HCT116 (cell line): ENCODE data around the gene MMP23B. TPM values are rescaled to one million over a fixed set of nuclear protein-coding genes. Genes with fewer than 3 reads are reported as not detected.

Experiments
- ATAC-seq: fragments of 200-7000 bp; cut with Tn5 transposase; 2 replicates; pipeline ENCODE4 v1.9.1; 2020; ENCODE audit warnings: mild to moderate bottlenecking, moderate library complexity
- BruUV-seq: library from RNA; stranded (reverse); fragments of 400-500 nt; replicated peaks from 2 replicates; lab custom pipeline; 2021; lab: Mats Ljungman, UMichigan
- CTCF ChIA-PET: fragments of 300-600 bp; sonication (Branson Sonifier 250); formaldehyde crosslinking; loops from one replicate; lab custom pipeline; 2021; ENCODE audit warnings: antibody characterized with exemption; lab: Charles Lee
- POLR2A ChIA-PET: fragments of 300-600, 350-600 bp; sonication (Branson Sonifier 250); formaldehyde crosslinking; loops from one replicate; lab custom pipeline; 2021; ENCODE audit warnings: antibody characterized with exemption; lab: Charles Lee
- RAD21 ChIA-PET, 2 experiments: fragments of 300-600 bp; sonication (Branson Sonifier 250); formaldehyde crosslinking; loops; one replicate each; lab custom pipeline; 2023; ENCODE audit warnings: low total read pairs in 2 of 2; ENCODE audit not compliant: uncharacterized antibody in 2 of 2, unreplicated experiment in 2 of 2, low non-redundant PET in 1 of 2; lab: Charles Lee
- DNase-seq: peaks from one replicate; pipeline ENCODE4 v3.0.0-alpha.2; 2010; ENCODE audit warnings: low read depth, low spot score
- H2AFZ ChIP-seq: fragments of 200-600 bp; shearing (Covaris generic), sonication (generic); 2 replicates; pipeline ENCODE4 v1.6.1; 2017; ENCODE audit warnings: low read depth, mixed run types, mixed read lengths, antibody characterized with exemption, low read length; ENCODE audit not compliant: poor library complexity, severe bottlenecking
- H3K27ac ChIP-seq: 2 replicates; pipeline ENCODE4 v1.5.1; 2012; ENCODE audit warnings: low read depth, low read length
- H3K27me3 ChIP-seq: fragments of 200-600 bp; sonication (generic); 2 replicates; pipeline ENCODE4 v1.6.1; 2016; ENCODE audit warnings: mixed run types, low read length, mixed read lengths; ENCODE audit not compliant: insufficient read depth
- H3K36me3 ChIP-seq, 2 experiments: fragments of 200-500 bp in 1 of 2; fragments of 200-600 bp in 1 of 2; sonication (Bioruptor generic) in 1 of 2; sonication (generic) in 1 of 2; 2 replicates each; pipeline versions ENCODE4 v1.5.1 to v1.6.1; 2014 to 2016; ENCODE audit warnings: low read length in 2 of 2, inconsistent platforms in 1 of 2, mixed read lengths in 1 of 2, mixed run types in 1 of 2; ENCODE audit not compliant: insufficient read depth in 2 of 2, control insufficient read depth in 1 of 2
- H3K4me1 ChIP-seq, 2 experiments: fragments of 200-600 bp in 1 of 2; sonication (generic) in 1 of 2; 2 replicates each; pipeline versions ENCODE4 v1.5.1 to v1.6.1; 2012 to 2017; ENCODE audit warnings: low read length in 2 of 2, inconsistent platforms in 1 of 2, mild to moderate bottlenecking in 1 of 2, mixed read lengths in 1 of 2, mixed run types in 1 of 2, moderate library complexity in 1 of 2; ENCODE audit not compliant: insufficient read depth in 2 of 2, control insufficient read depth in 1 of 2
- H3K4me2 ChIP-seq: fragments of 200-600 bp; sonication (generic); 2 replicates; pipeline ENCODE4 v1.6.1; 2017; ENCODE audit warnings: mixed run types, low read length, mixed read lengths
- H3K4me3 ChIP-seq, 2 experiments: fragments of 200-600 bp in 1 of 2; sonication (generic) in 1 of 2; replicated peaks in 1 of 2; 2 replicates each; pipeline ENCODE4 v1.5.1; 2011 to 2016; ENCODE audit warnings: low read length in 2 of 2, control low read depth in 1 of 2, low read depth in 1 of 2, mild to moderate bottlenecking in 1 of 2, mixed read lengths in 1 of 2, mixed run types in 1 of 2
- H3K79me2 ChIP-seq: fragments of 200-600 bp; sonication (generic); 2 replicates; pipeline ENCODE4 v1.6.1; 2017; ENCODE audit warnings: mild to moderate bottlenecking, mixed run types, low read length, moderate library complexity, mixed read lengths; ENCODE audit not compliant: insufficient read depth
- H3K9ac ChIP-seq: fragments of 200-600 bp; sonication (generic); 2 replicates; pipeline ENCODE4 v1.6.1; 2016; ENCODE audit warnings: low read length, mixed read lengths
- H3K9me2 ChIP-seq: fragments of 200-600 bp; sonication (generic), shearing (Covaris generic); 2 replicates; pipeline ENCODE4 v1.6.1; 2017; ENCODE audit warnings: mixed run types, mild to moderate bottlenecking, moderate library complexity; ENCODE audit not compliant: insufficient read depth
- H3K9me3 ChIP-seq, 2 experiments: fragments of 200-500 bp in 1 of 2; fragments of 200-600 bp in 1 of 2; sonication (Bioruptor generic) in 1 of 2; sonication (generic) in 1 of 2; 2 replicates each; pipeline ENCODE4 v1.6.1; 2014 to 2017; ENCODE audit warnings: low read length in 2 of 2, mixed read lengths in 2 of 2, inconsistent platforms in 1 of 2, low read depth in 1 of 2, mild to moderate bottlenecking in 1 of 2, mixed run types in 1 of 2, moderate library complexity in 1 of 2; ENCODE audit not compliant: control insufficient read depth in 1 of 2, insufficient read depth in 1 of 2
- H4K20me1 ChIP-seq: fragments of 200-600 bp; sonication (generic), shearing (Covaris generic); 2 replicates; pipeline ENCODE4 v1.6.1; 2017; ENCODE audit warnings: mixed run types, mild to moderate bottlenecking, moderate library complexity; ENCODE audit not compliant: insufficient read depth
- ATF3 ChIP-seq: IDR thresholded peaks from 2 replicates; pipeline ENCODE4 v1.6.1; 2012
- CBX3 ChIP-seq: IDR thresholded peaks from 2 replicates; pipeline ENCODE4 v1.6.1; 2012; ENCODE audit warnings: low read depth
- CEBPB ChIP-seq: IDR thresholded peaks from 2 replicates; pipeline ENCODE4 v1.6.1; 2012; ENCODE audit warnings: low read depth
- CTCF ChIP-seq, 3 experiments: fragments of 200-600 bp in 1 of 3; sonication (generic) in 1 of 3; IDR thresholded peaks in 2 of 3; conservative IDR thresholded peaks in 1 of 3; 2 replicates each; pipeline ENCODE4 v1.5.1; 2012 to 2017; ENCODE audit warnings: low read depth in 2 of 3, low read length in 2 of 3, antibody characterized with exemption in 1 of 3, borderline replicate concordance in 1 of 3, control low read depth in 1 of 3, mild to moderate bottlenecking in 1 of 3, mixed read lengths in 1 of 3, mixed run types in 1 of 3, moderate library complexity in 1 of 3; ENCODE audit not compliant: insufficient read depth in 1 of 3
- EGR1 ChIP-seq: IDR thresholded peaks from 2 replicates; pipeline ENCODE4 v1.6.1; 2012; ENCODE audit warnings: low read depth
- ELF1 ChIP-seq: IDR thresholded peaks from 2 replicates; pipeline ENCODE4 v1.6.1; 2012; ENCODE audit warnings: low read depth, borderline replicate concordance
- EZH2phosphoT487 ChIP-seq: fragments of 200-600 bp; IDR thresholded peaks from 2 replicates; pipeline ENCODE4 v1.6.1; 2018; ENCODE audit warnings: antibody characterized with exemption, borderline replicate concordance
- FOSL1 ChIP-seq: IDR thresholded peaks from 2 replicates; pipeline ENCODE4 v1.6.1; 2012; ENCODE audit warnings: low read depth
- JUND ChIP-seq: IDR thresholded peaks from 2 replicates; pipeline ENCODE4 v1.6.1; 2012
- POLR2AphosphoS5 ChIP-seq: IDR thresholded peaks from 2 replicates; pipeline ENCODE4 v1.6.1; 2011; ENCODE audit warnings: mild to moderate bottlenecking, low read depth, low read length, moderate library complexity
- SIN3A ChIP-seq: IDR thresholded peaks from 2 replicates; pipeline ENCODE4 v1.6.1; 2012; ENCODE audit warnings: low read depth
- SRF ChIP-seq: IDR thresholded peaks from 2 replicates; pipeline ENCODE4 v1.6.1; 2012; ENCODE audit warnings: low read depth
- TCF7L2 ChIP-seq: IDR thresholded peaks from 2 replicates; pipeline ENCODE4 v1.7.0; 2011; ENCODE audit warnings: borderline replicate concordance, inconsistent platforms; ENCODE audit not compliant: insufficient read depth, insufficient read length; ENCODE audit errors: extremely low read depth
- YY1 ChIP-seq: IDR thresholded peaks from 2 replicates; pipeline ENCODE4 v1.6.1; 2011; ENCODE audit warnings: low read length, low read depth, moderate library complexity, mild to moderate bottlenecking; ENCODE audit not compliant: insufficient replicate concordance; ENCODE audit errors: extremely low read depth
- ZNF274 ChIP-seq: fragments of 200-500 bp; sonication (Bioruptor generic); IDR thresholded peaks from 2 replicates; pipeline ENCODE4 v1.6.1; 2014; ENCODE audit warnings: mild to moderate bottlenecking, low read depth, low read length, inconsistent platforms
- intact Hi-C: fragments of 100-400 bp; cut with micrococcal nuclease; formaldehyde crosslinking; loops from 2 replicates; pipeline ENCODE4 v1.10.0; 2022
- total RNA-seq: library from RNA; stranded (reverse); gene quantifications from one replicate; pipeline ENCODE4 v1.2.1, GENCODE V29; 2021; ENCODE audit not compliant: unreplicated experiment

MMP23B gene
- total RNA-seq, 1 experiment from 2014 or later = 8.7 TPM

GRCh38 chr1:1610796-1611195, 21.2 kb upstream of the MMP23B start:
- RAD21 ChIA-PET = no interaction called here
- POLR2A ChIA-PET = no interaction called here
- H3K27me3 ChIP-seq = no peaks in the 10 kb centered on the region
- peaks cover 9% of the 10 kb centered on the region; the same call in 1 of the 2 replicates for H3K79me2 ChIP-seq
- no peak for DNase-seq
- H3K27ac ChIP-seq = no peak overlapping the region
- H3K4me3 ChIP-seq = no peak overlapping the region
- BruUV-seq = no TSS peak
- no peak overlapping the region for H2AFZ ChIP-seq
- H3K4me1 ChIP-seq = peaks cover 3 to 11% of the 10 kb centered on the region in 2 experiments; a peak in 3 of 4 replicates
- no peak overlapping the region for H3K4me2 ChIP-seq
- intact Hi-C loops = loop anchor here (10.0 kb wide), 1 partner anchor 266 kb away; the partner anchor contains the start of gene DVL1
- TF ChIP-seq ATF3 (no peak), SIN3A (no peak), SRF (no peak), FOSL1 (no peak), YY1 (no peak), TCF7L2 (no peak), EZH2phosphoT487 (no peak), CBX3 (no peak), CEBPB (no peak), ELF1 (no peak), POLR2AphosphoS5 (no peak)
- CTCF ChIA-PET = no interaction called here
- no peaks in the 10 kb centered on the region for H3K9me2 ChIP-seq
- H3K36me3 ChIP-seq = no peaks in the 10 kb centered on the region
- ATAC-seq = no peak
- no peak overlapping the region for H3K9ac ChIP-seq
- H3K9me3 ChIP-seq = no peaks in the 10 kb centered on the region
- 0 out of 2 replicates have a peak, but pooled peaks cover 3% of the 10 kb centered on the region for H4K20me1 ChIP-seq

- Histone ChIP-seq H3K9me2 (no peaks in the 10 kb centered on the region), H3K4me3 (no peak overlapping the region), H3K27ac (no peak overlapping the region), H2AFZ (no peak overlapping the region), H3K9me3 (no peaks in the 10 kb centered on the region), H3K4me2 (no peak overlapping the region), H3K9ac (no peak overlapping the region), H3K27me3 (no peaks in the 10 kb centered on the region), H4K20me1 (0 out of 2 replicates have a peak, but pooled peaks cover 3% of the 10 kb centered on the region), H3K79me2 (peaks cover 9% of the 10 kb centered on the region; the same call in 1 of the 2 replicates), H3K36me3 (no peaks in the 10 kb centered on the region), H3K4me1 (peaks cover 7 to 19% of the 10 kb centered on the region in 2 experiments; a peak in 3 of 4 replicates)
- intact Hi-C loops = loop anchor here (10.0 kb wide), 1 partner anchor 267 kb away; the partner anchor contains the start of gene DVL1
- ChIA-PET POLR2A (no interaction called here), CTCF (no interaction called here), RAD21 (no interaction called here)
- ATAC-seq (no peak), DNase-seq (no peak)
- no TSS peak for BruUV-seq
- no peak for TF ChIP-seq YY1
- TF ChIP-seq EZH2phosphoT487 = no peak
- no peak for TF ChIP-seq SRF
- no peak for TF ChIP-seq POLR2AphosphoS5
- TF ChIP-seq CTCF (IDR thresholded peaks at IDR 0.05 in 2 of 3, conservative IDR thresholded peaks at IDR 0.05 in 1 of 3; ENCODE audit: borderline replicate concordance in 1 of 3, insufficient read depth in 1 of 3, low read depth in 2 of 3, low read length in 2 of 3) = no peak
- TF ChIP-seq ELF1 = no peak
- TF ChIP-seq ATF3 = no peak
- no peak for TF ChIP-seq EGR1
- no peak for TF ChIP-seq SIN3A
- TF ChIP-seq FOSL1 = no peak
- no peak for TF ChIP-seq JUND
- TF ChIP-seq CBX3 = no peak
- TF ChIP-seq ZNF274 = no peak
Measured at GRCh38 chr1:1612104-1612400, 19.9 kb upstream of the MMP23B start.
